ENCODE results near the gene CDNF. TPM values are rescaled to one million over a fixed set of nuclear protein-coding genes. Genes with fewer than 3 reads are reported as not detected.
A peak's percentile ranks its signal among the peaks of the same experiment; 100 is the strongest.
"Not testable (repeated sequence)": the region's sequence is repeated elsewhere in the genome, so short reads cannot be mapped to it uniquely, and the experiment has no call there.

Gene CDNF
- total RNA-seq, 2 experiments from 2014 or later = 0.63 to 0.75 TPM

GRCh38 chr10:14836208-14836607 lies 1.6 kb downstream of the CDNF start:
- Mint-ChIP-seq H3K27ac (no peak overlapping the region), H3K27me3 (no peaks in the 10 kb centered on the region), H3K4me3 (no peak overlapping the region), H3K4me1 (peaks cover 24% of the 10 kb centered on the region), H3K9me3 (no peaks in the 10 kb centered on the region), H3K36me3 (ENCODE audit: low read depth) (peaks cover 14% of the 10 kb centered on the region)
- CTCF ChIA-PET = interaction anchor here (1.0 to 3.1 kb wide), 6 partner anchors 10 to 299 kb away, joined by 3 to 24 read pairs (median 4); no protein-coding TSS in a partner anchor
- POLR2A ChIA-PET = interaction anchor here (1.2 to 3.5 kb wide), 8 partner anchors 9 to 307 kb away, joined by 3 to 53 read pairs (median 12); partner anchors contain the start of gene SUV39H2
- no peak for DNase-seq

DNA sequence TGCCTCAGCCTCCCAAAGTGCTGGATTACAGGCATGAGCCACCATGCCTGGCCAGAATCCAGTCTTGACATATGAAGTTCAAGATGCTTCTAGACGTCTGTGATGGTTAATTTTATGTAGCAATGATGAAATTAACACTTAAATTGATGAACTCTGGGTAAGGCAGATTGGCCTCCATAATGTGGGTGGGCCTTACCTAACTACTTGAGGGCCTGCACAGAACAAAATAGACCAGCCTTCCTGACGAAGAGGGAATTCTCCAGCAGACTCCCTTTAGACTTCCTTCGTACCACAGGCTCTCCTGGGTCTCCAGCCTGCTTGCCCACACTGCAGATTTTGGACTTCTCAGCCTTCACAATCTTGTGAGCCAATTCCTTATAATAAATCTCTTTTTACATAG lies 4.7 kb downstream of the CDNF start:
- H3K36me3 Mint-ChIP-seq (ENCODE audit: low read depth) = no peaks in the 10 kb centered on the region
- peaks cover 9% of the 10 kb centered on the region for H3K4me1 Mint-ChIP-seq
- ChIA-PET CTCF (interaction anchor here (1.7 kb wide), 1 partner anchor 10 kb away, joined by 4 read pairs; no protein-coding TSS in a partner anchor), POLR2A (no interaction called here)
- no peak overlapping the region for H3K27ac Mint-ChIP-seq
- no peaks in the 10 kb centered on the region for H3K27me3 Mint-ChIP-seq
- H3K4me3 Mint-ChIP-seq = no peak overlapping the region
- H3K9me3 Mint-ChIP-seq = no peaks in the 10 kb centered on the region
- DNase-seq = no peak

GRCh38 chr10:14826076-14826829 lies 11.6 kb downstream of the CDNF start:
- Mint-ChIP-seq H3K27ac (no peak overlapping the region), H3K9me3 (no peaks in the 10 kb centered on the region), H3K4me3 (no peak overlapping the region), H3K36me3 (ENCODE audit: low read depth) (no peaks in the 10 kb centered on the region), H3K27me3 (peaks cover 5% of the 10 kb centered on the region), H3K4me1 (peaks cover 5% of the 10 kb centered on the region)
- ChIA-PET POLR2A (interaction anchor here (2.2 kb wide), 1 partner anchor 11 kb away, joined by 6 read pairs; the partner anchor contains the start of genes CDNF, HSPA14 and MSANTD7), CTCF (interaction anchor here (1.4 kb wide), 1 partner anchor 10 kb away, joined by 5 read pairs; no protein-coding TSS in a partner anchor)
- DNase-seq = no peak

DNA sequence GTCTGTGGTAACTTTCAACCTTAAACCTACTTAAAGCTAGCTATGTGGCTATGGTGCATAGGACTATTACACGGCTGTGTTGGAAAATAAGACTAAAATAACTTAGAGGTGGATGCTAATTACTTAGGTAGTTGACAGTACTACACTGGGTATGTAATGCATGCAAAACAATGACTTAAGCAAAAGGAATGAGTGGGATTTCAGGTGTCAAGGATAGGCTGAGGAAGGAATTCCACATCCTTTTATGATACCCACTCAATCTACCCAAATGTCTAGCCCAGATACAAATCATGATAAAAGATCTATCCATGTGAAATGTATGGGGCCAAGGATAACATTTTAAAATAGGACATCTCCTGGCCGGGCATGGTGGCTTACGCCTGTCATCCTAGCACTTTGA lies 13.9 kb downstream of the CDNF start:
- Mint-ChIP-seq H3K9me3 (no peaks in the 10 kb centered on the region), H3K27me3 (peaks cover 5% of the 10 kb centered on the region), H3K36me3 (ENCODE audit: low read depth) (no peaks in the 10 kb centered on the region), H3K4me3 (no peak overlapping the region), H3K27ac (no peak overlapping the region), H3K4me1 (peaks cover 9% of the 10 kb centered on the region)
- POLR2A ChIA-PET = no interaction called here
- CTCF ChIA-PET = interaction anchor here (0.6 to 3.5 kb wide), 10 partner anchors 9 to 325 kb away, joined by 3 to 19 read pairs (median 6); partner anchors contain the start of genes CDNF, HSPA14 and MSANTD7
- no peak for DNase-seq

DNA sequence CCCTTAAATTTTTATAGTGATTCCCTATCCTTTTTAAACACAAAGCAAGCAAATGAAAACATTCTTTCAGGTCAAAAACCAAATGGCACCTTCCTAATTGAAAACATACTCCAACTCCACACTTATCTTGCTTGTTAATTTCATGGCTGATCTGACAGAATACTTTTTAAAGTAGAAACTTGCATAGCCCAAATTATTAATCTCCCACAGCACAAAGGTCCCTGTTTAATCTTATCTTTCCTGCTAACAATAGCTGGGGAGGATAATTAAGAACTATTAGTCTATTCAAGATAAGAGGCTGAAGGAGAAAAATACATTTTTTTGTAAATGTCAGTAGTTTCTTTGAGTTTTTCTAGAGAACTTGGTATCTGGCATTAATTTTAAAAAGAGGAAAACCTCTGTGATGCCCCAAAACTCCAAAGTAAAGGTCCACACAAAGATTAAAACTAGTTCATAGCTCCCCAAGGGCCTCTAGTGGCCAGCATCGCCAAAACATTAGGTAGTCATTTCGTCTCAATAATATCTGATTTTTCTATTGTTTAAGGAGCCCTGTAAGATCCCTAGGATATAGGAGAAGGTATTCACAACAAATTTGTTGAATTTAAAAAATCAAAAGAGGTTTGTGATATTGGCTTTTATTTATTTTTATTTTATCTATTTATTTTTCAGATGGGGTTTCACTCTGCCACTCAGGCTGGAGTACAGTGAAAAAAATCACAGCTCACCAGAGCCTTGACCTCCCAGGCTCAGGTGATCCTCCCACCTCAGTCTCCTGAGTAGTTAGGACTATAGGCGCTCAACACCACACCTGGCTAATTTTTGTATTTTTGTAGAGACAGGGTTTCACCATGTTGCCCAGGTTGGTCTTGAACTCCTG lies 14.7 kb downstream of the CDNF start:
- no peak overlapping the region for H3K27ac Mint-ChIP-seq

GRCh38 chr10:14821635-14822375 lies 16.0 kb downstream of the CDNF start:
- ChIA-PET CTCF (interaction anchor here (0.9 to 3.5 kb wide), 9 partner anchors 15 to 436 kb away, joined by 3 to 19 read pairs (median 6); partner anchors contain the start of genes CDNF, HSPA14 and MSANTD7), POLR2A (interaction anchor here (1.2 kb wide), 2 partner anchors 14 to 286 kb away, joined by 3 to 5 read pairs; no protein-coding TSS in a partner anchor)
- no peak overlapping the region for H3K27ac Mint-ChIP-seq
- peaks cover 9% of the 10 kb centered on the region for H3K4me1 Mint-ChIP-seq
- H3K27me3 Mint-ChIP-seq = peaks cover 5% of the 10 kb centered on the region
- no peak overlapping the region for H3K4me3 Mint-ChIP-seq
- H3K36me3 Mint-ChIP-seq (ENCODE audit: low read depth) = no peaks in the 10 kb centered on the region
- DNase-seq = no peak
- no peaks in the 10 kb centered on the region for H3K9me3 Mint-ChIP-seq

More for the DNA sequence above, 14.7 kb downstream of the CDNF start:
- Mint-ChIP-seq H3K4me3 (no peak overlapping the region), H3K27me3 (peaks cover 5% of the 10 kb centered on the region), H3K9me3 (no peaks in the 10 kb centered on the region), H3K4me1 (peaks cover 9% of the 10 kb centered on the region), H3K36me3 (ENCODE audit: low read depth) (no peaks in the 10 kb centered on the region)
- CTCF ChIA-PET = interaction anchor here (0.7 to 3.5 kb wide), 18 partner anchors 8 to 438 kb away, joined by 3 to 19 read pairs (median 3); partner anchors contain the start of genes CDNF, HSPA14 and MSANTD7
- POLR2A ChIA-PET = interaction anchor here (0.5 to 1.2 kb wide), 4 partner anchors 13 to 637 kb away, joined by 3 to 5 read pairs (median 3); no protein-coding TSS in a partner anchor
- DNase-seq = peak; percentile 38

DNA sequence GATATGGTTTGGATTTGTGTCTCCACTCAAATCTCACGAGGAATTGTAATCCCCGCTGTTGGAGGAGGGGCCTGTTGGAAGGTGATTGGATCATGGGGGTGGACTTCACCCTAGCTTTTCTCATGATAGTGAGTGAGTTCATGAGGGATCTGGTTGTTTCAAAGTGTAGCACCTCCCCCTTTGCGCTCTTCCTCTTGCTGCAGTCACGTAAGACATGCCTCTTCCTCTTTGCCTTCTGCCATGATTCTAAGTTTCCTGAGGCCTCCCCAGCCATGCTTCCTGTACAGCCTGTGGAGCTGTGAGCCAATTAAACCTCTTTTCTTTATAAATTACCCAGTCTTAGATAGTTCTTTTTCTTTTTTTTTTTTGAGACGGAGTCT lies 17.1 kb downstream of the CDNF start:
- Mint-ChIP-seq H3K9me3 (no peaks in the 10 kb centered on the region), H3K36me3 (ENCODE audit: low read depth) (no peaks in the 10 kb centered on the region), H3K27me3 (peaks cover 5% of the 10 kb centered on the region), H3K4me3 (no peak overlapping the region), H3K27ac (no peak overlapping the region), H3K4me1 (peaks cover 5% of the 10 kb centered on the region)
- POLR2A ChIA-PET = no interaction called here
- CTCF ChIA-PET = interaction anchor here (0.9 kb wide), 1 partner anchor 284 kb away, joined by 3 read pairs; no protein-coding TSS in a partner anchor
- DNase-seq = no peak

DNA sequence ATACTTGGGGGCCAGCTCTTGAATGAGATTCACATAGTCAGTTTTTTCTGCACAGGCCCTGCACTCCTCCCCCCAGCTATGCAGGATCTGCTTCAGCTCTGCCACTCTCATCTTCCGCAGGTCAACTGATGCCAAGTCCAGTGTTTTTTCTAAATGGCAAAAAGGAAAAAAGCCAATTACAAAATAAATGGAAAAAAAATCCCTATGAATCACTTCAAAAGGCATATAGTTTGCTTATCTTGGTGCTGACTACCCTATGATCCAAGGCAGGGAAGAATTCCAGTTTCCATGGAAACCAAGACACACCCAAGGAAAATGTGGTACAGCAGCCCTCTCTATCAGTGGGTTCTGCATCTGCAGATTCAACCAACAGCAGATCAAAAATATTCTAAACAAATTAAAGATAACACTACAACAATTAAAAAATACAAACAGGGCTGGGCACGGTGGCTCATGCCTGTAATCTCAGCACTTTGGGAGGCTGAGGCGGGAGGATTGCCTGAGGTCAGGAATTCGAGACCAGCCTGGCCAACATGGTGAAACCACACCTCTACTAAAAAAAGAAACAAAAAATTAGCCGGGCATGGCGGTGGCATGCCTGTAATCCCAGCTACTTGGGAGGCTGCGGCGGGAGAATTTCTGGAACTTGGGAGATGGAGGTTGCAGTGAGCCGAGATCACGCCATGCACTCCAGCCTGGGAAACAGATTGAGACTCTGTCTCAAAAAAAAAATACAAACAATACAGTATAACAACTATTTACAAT lies 17.6 kb downstream of the CDNF start:
- no peak overlapping the region for H3K4me3 Mint-ChIP-seq
- no peak for DNase-seq
- H3K36me3 Mint-ChIP-seq (ENCODE audit: low read depth) = no peaks in the 10 kb centered on the region
- CTCF ChIA-PET = interaction anchor here (1.5 kb wide), 1 partner anchor 18 kb away, joined by 5 read pairs; the partner anchor contains the start of genes CDNF, HSPA14 and MSANTD7
- peaks cover 5% of the 10 kb centered on the region for H3K4me1 Mint-ChIP-seq
- no peak overlapping the region for H3K27ac Mint-ChIP-seq
- POLR2A ChIA-PET = interaction anchor here (0.9 kb wide), 1 partner anchor 17 kb away, joined by 5 read pairs; the partner anchor contains the start of genes CDNF, HSPA14 and MSANTD7
- H3K9me3 Mint-ChIP-seq = no peaks in the 10 kb centered on the region
- peaks cover 1% of the 10 kb centered on the region for H3K27me3 Mint-ChIP-seq

- POLR2A ChIA-PET; H3K27ac Mint-ChIP-seq; H3K27me3 Mint-ChIP-seq; H3K4me3 Mint-ChIP-seq; H3K36me3 Mint-ChIP-seq (ENCODE audit: low read depth); CTCF ChIA-PET; DNase-seq; H3K9me3 Mint-ChIP-seq: not testable (repeated sequence)
- H3K4me1 Mint-ChIP-seq = peaks cover 18% of the 10 kb centered on the region
Measured at GRCh38 chr10:14816717-14817116, 21.1 kb downstream of the CDNF start.

DNA sequence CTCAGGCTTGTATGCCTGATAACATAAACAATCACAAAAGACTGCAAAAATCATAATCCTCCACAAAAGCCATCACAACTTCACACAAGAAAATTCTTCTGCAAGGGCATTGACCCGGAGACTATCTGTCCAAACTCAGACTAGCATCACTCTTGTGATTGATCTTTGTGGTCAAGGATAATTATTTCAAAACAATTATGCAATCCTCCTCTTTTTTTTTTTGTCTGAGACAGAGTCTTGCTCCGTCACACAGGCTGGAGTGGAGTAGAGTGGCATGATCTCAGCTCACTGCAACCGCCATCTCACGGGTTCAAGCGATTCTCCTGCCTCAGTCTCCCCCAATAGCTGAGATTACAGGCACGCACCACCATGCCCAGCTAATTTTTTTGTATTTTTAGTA lies 22.2 kb downstream of the CDNF start:
- ChIA-PET CTCF (interaction anchor here (2.2 kb wide), 1 partner anchor 8 kb away, joined by 5 read pairs; no protein-coding TSS in a partner anchor), POLR2A (interaction anchor here (0.7 kb wide), 1 partner anchor 272 kb away, joined by 3 read pairs; no protein-coding TSS in a partner anchor)
- H3K36me3 Mint-ChIP-seq (ENCODE audit: low read depth) = no peaks in the 10 kb centered on the region
- H3K9me3 Mint-ChIP-seq = no peaks in the 10 kb centered on the region
- DNase-seq = no peak
- no peak overlapping the region for H3K4me3 Mint-ChIP-seq
- no peak overlapping the region for H3K27ac Mint-ChIP-seq
- peaks cover 18% of the 10 kb centered on the region for H3K4me1 Mint-ChIP-seq
- no peaks in the 10 kb centered on the region for H3K27me3 Mint-ChIP-seq

- DNase-seq = no peak
- H3K9me3 Mint-ChIP-seq = no peaks in the 10 kb centered on the region
- no peak overlapping the region for H3K4me3 Mint-ChIP-seq
- POLR2A ChIA-PET = no interaction called here
- CTCF ChIA-PET = no interaction called here
- no peaks in the 10 kb centered on the region for H3K27me3 Mint-ChIP-seq
- peaks cover 17% of the 10 kb centered on the region for H3K4me1 Mint-ChIP-seq
- H3K27ac Mint-ChIP-seq = no peak overlapping the region
- no peaks in the 10 kb centered on the region for H3K36me3 Mint-ChIP-seq (ENCODE audit: low read depth)
Measured at GRCh38 chr10:14812271-14812670, 25.6 kb downstream of the CDNF start.

Data from activated CD4-positive, alpha-beta memory T cell treated with anti-CD3 and anti-CD28 coated beads, Interleukin-2, amount 10 ng/mL, durations not matched to agents 7 days and 5 days (primary cell).